ENCODE measurements around the gene DICER1.

GRCh38 chr14:95110178-95110577 lies 47.2 kb downstream of the DICER1 start:
- TF ChIP-seq, protein P1, sequence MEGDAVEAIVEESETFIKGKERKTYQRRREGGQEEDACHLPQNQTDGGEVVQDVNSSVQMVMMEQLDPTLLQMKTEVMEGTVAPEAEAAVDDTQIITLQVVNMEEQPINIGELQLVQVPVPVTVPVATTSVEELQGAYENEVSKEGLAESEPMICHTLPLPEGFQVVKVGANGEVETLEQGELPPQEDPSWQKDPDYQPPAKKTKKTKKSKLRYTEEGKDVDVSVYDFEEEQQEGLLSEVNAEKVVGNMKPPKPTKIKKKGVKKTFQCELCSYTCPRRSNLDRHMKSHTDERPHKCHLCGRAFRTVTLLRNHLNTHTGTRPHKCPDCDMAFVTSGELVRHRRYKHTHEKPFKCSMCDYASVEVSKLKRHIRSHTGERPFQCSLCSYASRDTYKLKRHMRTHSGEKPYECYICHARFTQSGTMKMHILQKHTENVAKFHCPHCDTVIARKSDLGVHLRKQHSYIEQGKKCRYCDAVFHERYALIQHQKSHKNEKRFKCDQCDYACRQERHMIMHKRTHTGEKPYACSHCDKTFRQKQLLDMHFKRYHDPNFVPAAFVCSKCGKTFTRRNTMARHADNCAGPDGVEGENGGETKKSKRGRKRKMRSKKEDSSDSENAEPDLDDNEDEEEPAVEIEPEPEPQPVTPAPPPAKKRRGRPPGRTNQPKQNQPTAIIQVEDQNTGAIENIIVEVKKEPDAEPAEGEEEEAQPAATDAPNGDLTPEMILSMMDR (conservative IDR thresholded peaks at IDR 0.05; ENCODE audit: low read depth, low read length): no peak
- TF ChIP-seq EZH2 (IDR thresholded peaks at IDR 0.05; ENCODE audit: borderline replicate concordance, low read depth, low read length, poor library complexity, severe bottlenecking): no peak
